MCF 10A (cell line): ENCODE data around the gene PLEKHO1. TPM values are rescaled to one million over a fixed set of nuclear protein-coding genes. Genes with fewer than 3 reads are reported as not detected.

Source experiments
- BruUV-seq: library from RNA; stranded (reverse); fragments of 400-500 nt; replicated peaks from 2 replicates; lab custom pipeline; 2021; lab: Mats Ljungman, UMichigan
- CTCF ChIA-PET: fragments of 300-600 bp; sonication (Branson Sonifier 250); formaldehyde crosslinking; extraction: SDS; loops from one replicate; lab custom pipeline; 2021; ENCODE audit warnings: antibody characterized with exemption, inconsistent platforms; lab: Yijun Ruan, JAX
- POLR2A ChIA-PET: fragments of 300-600, 350-650 bp; sonication (Branson Sonifier 250); formaldehyde crosslinking; extraction: SDS; loops from one replicate; lab custom pipeline; 2020; ENCODE audit warnings: antibody characterized with exemption, inconsistent platforms; lab: Yijun Ruan, JAX
- DNase-seq: peaks from one replicate; pipeline ENCODE4 v3.0.0-alpha.2; 2018; ENCODE audit not compliant: unreplicated experiment
- H3K27ac Mint-ChIP-seq: one replicate; pipeline ENCODE4 v1.8.0; 2022; ENCODE audit warnings: mild to moderate bottlenecking, low read depth, mixed read lengths; ENCODE audit not compliant: unreplicated experiment
- H3K27me3 Mint-ChIP-seq: one replicate; pipeline ENCODE4 v1.8.0; 2022; ENCODE audit warnings: mixed read lengths; ENCODE audit not compliant: insufficient read depth, unreplicated experiment
- H3K36me3 Mint-ChIP-seq: one replicate; pipeline ENCODE4 v1.8.0; 2022; ENCODE audit warnings: mild to moderate bottlenecking, moderate library complexity, mixed read lengths; ENCODE audit not compliant: insufficient read depth, unreplicated experiment
- H3K4me1 Mint-ChIP-seq: one replicate; pipeline ENCODE4 v1.8.0; 2022; ENCODE audit warnings: mixed read lengths; ENCODE audit not compliant: insufficient read depth, unreplicated experiment
- H3K4me3 Mint-ChIP-seq: one replicate; pipeline ENCODE4 v1.8.0; 2022; ENCODE audit warnings: mild to moderate bottlenecking, moderate library complexity, mixed read lengths; ENCODE audit not compliant: unreplicated experiment
- H3K9me3 Mint-ChIP-seq: one replicate; pipeline ENCODE4 v1.8.0; 2022; ENCODE audit warnings: mixed read lengths; ENCODE audit not compliant: unreplicated experiment
- CTCF ChIP-seq: fragments of 200-600 bp; IDR thresholded peaks from one replicate; pipeline ENCODE4 v1.8.0; 2022; ENCODE audit warnings: antibody characterized with exemption, mild to moderate bottlenecking; ENCODE audit not compliant: unreplicated experiment
- intact Hi-C: fragments of 100-400 bp; cut with micrococcal nuclease; formaldehyde crosslinking; loops from 2 replicates; pipeline ENCODE4 v1.14.1; 2022
- total RNA-seq: library from RNA; stranded (reverse); gene quantifications from 2 replicates; pipeline ENCODE4 v1.2.3, GENCODE V29; 2022

The PLEKHO1 gene
- total RNA-seq, 1 experiment from 2014 or later = 1.9 TPM

GRCh38 chr1:150173141-150173585 is 23.4 kb downstream of the PLEKHO1 start:
- CTCF ChIA-PET = interaction anchor here (0.6 to 13.7 kb wide), 3 partner anchors 9 to 207 kb away, joined by 3 to 223 read pairs (median 3); no protein-coding TSS in a partner anchor
- no peak for DNase-seq
- no peak overlapping the region for H3K4me3 Mint-ChIP-seq
- H3K9me3 Mint-ChIP-seq = no peaks in the 10 kb centered on the region
- intact Hi-C loops = no loop called here
- H3K27ac Mint-ChIP-seq = no peak overlapping the region
- no peaks in the 10 kb centered on the region for H3K36me3 Mint-ChIP-seq
- no peaks in the 10 kb centered on the region for H3K27me3 Mint-ChIP-seq
- POLR2A ChIA-PET = no interaction called here
- no peak for TF ChIP-seq CTCF
- no peaks in the 10 kb centered on the region for H3K4me1 Mint-ChIP-seq
- no TSS peak for BruUV-seq

GRCh38 chr1:150176593-150176992 is 26.9 kb downstream of the PLEKHO1 start:
- H3K4me1 Mint-ChIP-seq = no peaks in the 10 kb centered on the region
- DNase-seq = peak; percentile 66
- H3K9me3 Mint-ChIP-seq = no peaks in the 10 kb centered on the region
- intact Hi-C loops = no loop called here
- H3K27ac Mint-ChIP-seq = no peak overlapping the region
- H3K4me3 Mint-ChIP-seq = no peak overlapping the region
- no peak for TF ChIP-seq CTCF
- BruUV-seq = no TSS peak
- ChIA-PET CTCF (interaction anchor here (0.6 to 14.8 kb wide), 4 partner anchors 9 to 103 kb away, joined by 3 to 223 read pairs (median 24); no protein-coding TSS in a partner anchor), POLR2A (interaction anchor here (0.8 to 2.5 kb wide), 3 partner anchors 7 to 239 kb away, joined by 3 to 11 read pairs (median 3); partner anchors contain the start of gene VPS45)
- no peaks in the 10 kb centered on the region for H3K36me3 Mint-ChIP-seq
- H3K27me3 Mint-ChIP-seq = no peaks in the 10 kb centered on the region

GRCh38 chr1:150178548-150178947 is 28.8 kb downstream of the PLEKHO1 start:
- Mint-ChIP-seq H3K4me3 (no peak overlapping the region), H3K27ac (no peak overlapping the region), H3K27me3 (no peaks in the 10 kb centered on the region), H3K36me3 (no peaks in the 10 kb centered on the region), H3K4me1 (peaks cover under 1% of the 10 kb centered on the region), H3K9me3 (no peaks in the 10 kb centered on the region)
- CTCF ChIA-PET = interaction anchor here (0.5 to 14.8 kb wide), 6 partner anchors 8 to 289 kb away, joined by 3 to 223 read pairs (median 9); no protein-coding TSS in a partner anchor
- no peak for TF ChIP-seq CTCF
- intact Hi-C loops = no loop called here
- no peak for DNase-seq
- no TSS peak for BruUV-seq
- POLR2A ChIA-PET = interaction anchor here (0.9 to 2.5 kb wide), 4 partner anchors 9 to 291 kb away, joined by 3 to 11 read pairs (median 4); partner anchors contain the start of gene VPS45

- ChIA-PET CTCF (interaction anchor here (14.8 kb wide), 1 partner anchor 13 kb away, joined by 223 read pairs; no protein-coding TSS in a partner anchor), POLR2A (no interaction called here)
- no peak overlapping the region for H3K27ac Mint-ChIP-seq
- no peak overlapping the region for H3K4me3 Mint-ChIP-seq
- intact Hi-C loops = no loop called here
- H3K36me3 Mint-ChIP-seq = no peaks in the 10 kb centered on the region
- TF ChIP-seq CTCF = no peak
- BruUV-seq = no TSS peak
- peaks cover 8% of the 10 kb centered on the region for H3K4me1 Mint-ChIP-seq
- no peaks in the 10 kb centered on the region for H3K27me3 Mint-ChIP-seq
- H3K9me3 Mint-ChIP-seq = no peaks in the 10 kb centered on the region
- no peak for DNase-seq
Measured at GRCh38 chr1:150179867-150180266, 30.2 kb downstream of the PLEKHO1 start.
